Breast epithelium (tissue), 3 donors: Measurements from ENCODE around the gene CD58.
"Not testable (repeated sequence)": the region's sequence is repeated elsewhere in the genome, so short reads cannot be mapped to it uniquely, and the experiment has no call there.

Experiments used
- POLR2A ChIP-seq: fragments of 450-650 bp; IDR thresholded peaks from one replicate; pipeline ENCODE4 v1.6.1; 2016; ENCODE audit warnings: antibody characterized with exemption, mild to moderate bottlenecking, moderate library complexity
- POLR2AphosphoS5 ChIP-seq, 3 donors: sonication (generic); formaldehyde crosslinking; IDR thresholded peaks; one replicate each; pipeline ENCODE4 v1.6.1; 2017; ENCODE audit warnings: antibody characterized with exemption in 3 of 3
- TF ChIP-seq, protein P1 (sequence below), 3 donors: fragments of 450-650 bp; IDR thresholded peaks; one replicate each; pipeline ENCODE4 v1.5.1; 2016 to 2017; ENCODE audit warnings: antibody characterized with exemption in 3 of 3, mild to moderate bottlenecking in 3 of 3, moderate library complexity in 3 of 3

DNA sequence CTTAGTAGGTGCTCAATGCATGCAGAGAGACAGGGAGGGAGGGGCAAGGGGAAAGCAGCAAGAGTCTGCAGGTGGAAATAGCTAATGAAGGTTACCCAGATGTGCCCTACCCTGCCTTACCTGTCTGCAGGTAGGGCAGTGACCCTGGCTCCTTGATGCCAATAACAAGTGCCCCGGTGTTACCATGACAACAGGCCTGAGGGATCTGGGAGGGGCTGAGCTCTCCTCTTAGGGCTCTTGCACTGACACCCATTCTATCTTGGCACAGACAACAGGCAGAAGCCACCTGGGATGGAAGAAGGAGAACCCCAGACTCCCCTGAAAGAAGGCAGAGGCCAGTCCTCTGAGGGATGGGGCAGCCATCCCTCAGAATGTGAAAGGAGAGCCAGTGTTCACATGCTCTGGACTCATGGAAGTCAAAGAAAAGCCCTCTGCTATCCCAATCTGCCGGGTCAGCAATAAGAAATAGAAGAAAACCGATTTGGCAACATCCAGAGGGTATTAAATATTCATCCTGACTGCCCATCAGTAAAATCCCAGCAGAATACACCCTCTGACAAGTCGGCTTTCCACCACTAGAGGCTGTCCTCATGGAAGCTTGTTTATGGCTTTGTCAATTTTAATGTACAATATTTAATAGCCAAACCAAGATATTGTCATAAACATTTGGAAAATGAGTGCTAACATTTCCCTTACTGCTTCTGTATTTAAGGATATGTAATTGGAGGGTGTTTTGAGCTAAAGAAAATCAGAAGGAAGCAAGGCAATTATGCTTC lies 24.4 kb upstream of the CD58 start:
- TF ChIP-seq, protein P1, sequence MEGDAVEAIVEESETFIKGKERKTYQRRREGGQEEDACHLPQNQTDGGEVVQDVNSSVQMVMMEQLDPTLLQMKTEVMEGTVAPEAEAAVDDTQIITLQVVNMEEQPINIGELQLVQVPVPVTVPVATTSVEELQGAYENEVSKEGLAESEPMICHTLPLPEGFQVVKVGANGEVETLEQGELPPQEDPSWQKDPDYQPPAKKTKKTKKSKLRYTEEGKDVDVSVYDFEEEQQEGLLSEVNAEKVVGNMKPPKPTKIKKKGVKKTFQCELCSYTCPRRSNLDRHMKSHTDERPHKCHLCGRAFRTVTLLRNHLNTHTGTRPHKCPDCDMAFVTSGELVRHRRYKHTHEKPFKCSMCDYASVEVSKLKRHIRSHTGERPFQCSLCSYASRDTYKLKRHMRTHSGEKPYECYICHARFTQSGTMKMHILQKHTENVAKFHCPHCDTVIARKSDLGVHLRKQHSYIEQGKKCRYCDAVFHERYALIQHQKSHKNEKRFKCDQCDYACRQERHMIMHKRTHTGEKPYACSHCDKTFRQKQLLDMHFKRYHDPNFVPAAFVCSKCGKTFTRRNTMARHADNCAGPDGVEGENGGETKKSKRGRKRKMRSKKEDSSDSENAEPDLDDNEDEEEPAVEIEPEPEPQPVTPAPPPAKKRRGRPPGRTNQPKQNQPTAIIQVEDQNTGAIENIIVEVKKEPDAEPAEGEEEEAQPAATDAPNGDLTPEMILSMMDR (IDR thresholded peaks at IDR 0.05), result peak in 1 of 3 donors; percentile 12
- not testable (repeated sequence) for TF ChIP-seq POLR2AphosphoS5 (IDR thresholded peaks at IDR 0.05); POLR2A
